Skeletal muscle tissue (tissue), 4 donors: ENCODE data around the gene BCL2A1. TPM values are rescaled to one million over a fixed set of nuclear protein-coding genes. Genes with fewer than 3 reads are reported as not detected.
"Not testable (repeated sequence)": the region's sequence is repeated elsewhere in the genome, so short reads cannot be mapped to it uniquely, and the experiment has no call there.

Experiments used
- H3K27ac ChIP-seq: one replicate; pipeline ENCODE4 v1.7.0; 2013; ENCODE audit warnings: mild to moderate bottlenecking, low read depth, low read length, inconsistent platforms
- H3K27me3 ChIP-seq, 3 donors: one replicate each; pipeline ENCODE4 v1.7.0; 2013; ENCODE audit warnings: low read length in 3 of 3; ENCODE audit not compliant: control insufficient read depth in 3 of 3, insufficient read depth in 3 of 3
- H3K36me3 ChIP-seq, 3 donors: one replicate each; pipeline ENCODE4 v1.7.0; 2013; ENCODE audit warnings: low read length in 3 of 3; ENCODE audit not compliant: control insufficient read depth in 3 of 3, insufficient read depth in 3 of 3
- H3K4me1 ChIP-seq, 3 donors: one replicate each; pipeline ENCODE4 v1.7.0; 2013; ENCODE audit warnings: low read length in 3 of 3, mild to moderate bottlenecking in 3 of 3; ENCODE audit not compliant: control insufficient read depth in 3 of 3, insufficient read depth in 3 of 3
- H3K4me3 ChIP-seq, 3 donors: one replicate each; pipeline ENCODE4 v1.7.0; 2013; ENCODE audit warnings: low read length in 3 of 3
- H3K9ac ChIP-seq, 3 donors: one replicate each; pipeline ENCODE4 v1.7.0; 2013; ENCODE audit warnings: low read length in 3 of 3, mild to moderate bottlenecking in 3 of 3, moderate library complexity in 2 of 3, low read depth in 1 of 3
- H3K9me3 ChIP-seq, 3 donors: one replicate each; pipeline ENCODE4 v1.7.0; 2013; ENCODE audit warnings: low read length in 3 of 3; ENCODE audit not compliant: control insufficient read depth in 3 of 3
- total RNA-seq: library from RNA; depleted of rRNA; stranded (reverse); fragments of >200 nt; gene quantifications from one replicate; pipeline ENCODE4 v1.2.3, GENCODE V29; 2014
- donor health status: Osteomylitis.

The BCL2A1 gene
- 1.0 TPM for total RNA-seq

- Histone ChIP-seq H3K36me3 (no peaks in the 10 kb centered on the region), H3K27ac (no peak within 1 kb of the TSS), H3K27me3 (no peaks in the 10 kb centered on the region), H3K9me3 (no peaks in the 10 kb centered on the region), H3K4me1 (no peaks in the 10 kb centered on the region), H3K4me3 (peak within 1 kb of the TSS in 1 of 3 donors; percentile 17), H3K9ac (no peak within 1 kb of the TSS)
Measured at GRCh38 chr15:79970624-79971434, at the start of gene BCL2A1. TSS of gene BCL2A1 (minus strand) at chr15:79971196. CDS start at chr15:79971119, 77 bp downstream.

DNA sequence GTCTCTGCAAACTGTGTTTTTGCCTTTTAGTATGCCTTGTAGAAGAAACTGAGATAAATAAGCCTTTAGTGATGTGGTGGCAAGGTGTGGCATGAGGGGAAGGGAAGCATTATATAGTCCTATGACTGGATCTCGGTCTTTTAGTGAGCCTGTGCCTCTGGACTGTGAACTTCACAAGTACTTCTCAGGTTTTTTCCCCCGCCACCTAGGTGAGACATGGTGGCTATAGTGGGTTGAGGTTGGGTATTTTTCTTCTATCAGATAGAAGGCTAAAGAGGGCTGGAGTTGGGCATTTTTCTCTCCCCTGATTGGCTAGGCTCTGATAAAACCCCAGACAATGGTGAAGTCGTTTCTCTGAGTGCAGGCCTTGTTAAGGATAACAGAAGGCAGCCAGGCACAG lies 49.7 kb upstream of the BCL2A1 start:
- Histone ChIP-seq H3K27ac (no peak overlapping the region), H3K36me3 (no peaks in the 10 kb centered on the region), H3K4me1 (no peaks in the 10 kb centered on the region), H3K27me3 (peaks cover 0 to 4% (median 0%) of the 10 kb centered on the region in 3 donors), H3K9me3 (no peaks in the 10 kb centered on the region), H3K4me3 (no peak overlapping the region), H3K9ac (no peak overlapping the region)

- H3K27me3 ChIP-seq, H3K9ac ChIP-seq, H3K9me3 ChIP-seq, H3K4me3 ChIP-seq, H3K27ac ChIP-seq, H3K4me1 ChIP-seq, H3K36me3 ChIP-seq: not testable (repeated sequence)
Measured at GRCh38 chr15:80020149-80020548, 49.2 kb upstream of the BCL2A1 start.

- Histone ChIP-seq H3K9ac (no peak overlapping the region), H3K27ac (no peak overlapping the region), H3K9me3 (no peaks in the 10 kb centered on the region), H3K4me1 (no peaks in the 10 kb centered on the region), H3K4me3 (no peak overlapping the region), H3K36me3 (no peaks in the 10 kb centered on the region), H3K27me3 (peaks cover 0 to 4% (median 0%) of the 10 kb centered on the region in 3 donors)
Measured at GRCh38 chr15:80019168-80019745, 48.3 kb upstream of the BCL2A1 start.

DNA sequence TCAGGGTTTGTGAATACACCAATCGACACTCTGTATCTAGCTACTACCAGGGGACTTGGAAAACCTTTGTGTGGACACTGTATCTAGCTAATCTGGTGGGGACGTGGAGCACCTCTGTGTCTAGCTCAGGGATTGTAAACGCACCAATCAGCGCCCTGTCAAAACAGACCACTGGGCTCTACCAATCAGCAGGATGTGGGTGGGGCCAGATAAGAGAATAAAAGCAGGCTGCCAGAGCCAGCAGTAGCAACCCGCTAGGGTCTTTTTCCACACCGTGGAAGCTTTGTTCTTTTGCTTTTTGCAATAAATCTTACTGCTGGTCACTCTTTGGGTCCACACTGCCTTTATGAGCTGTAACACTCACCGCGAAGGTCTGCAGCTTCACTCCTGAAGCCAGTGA lies 46.1 kb upstream of the BCL2A1 start:
- not testable (repeated sequence) for H3K9me3 ChIP-seq, H3K36me3 ChIP-seq, H3K4me1 ChIP-seq, H3K4me3 ChIP-seq, H3K27me3 ChIP-seq, H3K9ac ChIP-seq, H3K27ac ChIP-seq

- H3K4me3 ChIP-seq, H3K36me3 ChIP-seq, H3K9ac ChIP-seq, H3K27me3 ChIP-seq, H3K9me3 ChIP-seq, H3K4me1 ChIP-seq, H3K27ac ChIP-seq: not testable (repeated sequence)
Measured at GRCh38 chr15:80016506-80016905, 45.5 kb upstream of the BCL2A1 start.

DNA sequence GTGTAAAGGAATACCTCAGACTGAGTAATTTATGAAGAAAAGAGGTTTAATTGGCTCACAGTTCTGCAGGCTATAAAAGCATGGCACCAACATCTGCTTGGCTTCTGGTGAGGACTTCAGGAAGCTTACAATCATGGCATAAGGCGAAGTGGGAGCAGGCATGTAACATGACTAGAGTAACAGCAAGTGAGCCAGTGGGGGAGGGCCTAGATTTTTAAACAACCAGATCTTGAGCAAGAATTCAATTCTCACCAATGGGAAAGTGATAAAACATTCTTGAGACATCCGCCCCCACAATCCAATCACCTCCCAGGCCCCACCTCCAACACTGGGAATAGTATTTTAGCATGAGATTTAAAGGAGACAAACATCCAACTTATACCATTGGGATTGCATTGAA lies 44.2 kb upstream of the BCL2A1 start:
- H3K9ac ChIP-seq: no peak overlapping the region

GRCh38 chr15:80014186-80014585 lies 43.2 kb upstream of the BCL2A1 start:
- H3K36me3 ChIP-seq, H3K9me3 ChIP-seq, H3K27me3 ChIP-seq, H3K9ac ChIP-seq, H3K4me3 ChIP-seq, H3K4me1 ChIP-seq, H3K27ac ChIP-seq: not testable (repeated sequence)

More for the DNA sequence above, 44.2 kb upstream of the BCL2A1 start:
- H3K36me3 ChIP-seq: no peaks in the 10 kb centered on the region
- H3K9me3 ChIP-seq: no peaks in the 10 kb centered on the region
- no peaks in the 10 kb centered on the region for H3K4me1 ChIP-seq
- no peak overlapping the region for H3K4me3 ChIP-seq
- H3K27me3 ChIP-seq: no peaks in the 10 kb centered on the region
- H3K27ac ChIP-seq: no peak overlapping the region

DNA sequence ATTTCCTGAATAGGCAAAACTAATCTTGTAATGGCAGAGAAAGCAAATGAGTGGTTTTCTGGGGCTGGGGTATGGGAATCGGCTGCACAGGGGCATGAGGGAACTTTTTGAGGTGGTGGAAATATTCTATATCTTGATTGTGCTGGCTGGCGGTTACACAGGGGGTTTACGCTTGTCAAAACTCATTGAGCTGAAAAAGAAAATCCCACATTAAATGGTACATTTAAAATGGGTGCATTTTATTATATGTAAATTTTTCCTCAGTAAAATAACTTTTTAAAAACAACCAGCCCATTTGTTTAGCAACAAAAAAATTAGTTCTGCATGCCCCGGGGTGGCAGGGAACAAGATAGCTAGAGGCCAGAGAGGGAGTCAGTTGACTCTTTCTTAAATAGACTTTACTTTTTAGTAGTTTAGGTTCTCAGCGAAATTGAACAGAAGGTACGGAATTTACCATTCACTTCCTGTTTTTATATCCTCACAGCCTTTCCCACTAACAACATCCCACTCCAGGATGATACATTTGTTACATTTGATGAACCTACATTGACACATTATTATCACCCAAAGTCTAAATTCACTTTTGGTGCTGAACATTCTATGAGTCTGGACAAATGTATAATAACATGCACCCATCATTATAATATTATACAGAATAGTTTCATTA lies 41.2 kb upstream of the BCL2A1 start:
- no peaks in the 10 kb centered on the region for H3K4me1 ChIP-seq
- H3K9ac ChIP-seq: no peak overlapping the region
- H3K9me3 ChIP-seq: no peaks in the 10 kb centered on the region
- H3K4me3 ChIP-seq: no peak overlapping the region
- H3K27ac ChIP-seq: no peak overlapping the region
- H3K36me3 ChIP-seq: no peaks in the 10 kb centered on the region
- H3K27me3 ChIP-seq: no peaks in the 10 kb centered on the region

- no peak overlapping the region for H3K9ac ChIP-seq
- H3K4me1 ChIP-seq: no peaks in the 10 kb centered on the region
- H3K36me3 ChIP-seq: no peaks in the 10 kb centered on the region
- no peak overlapping the region for H3K27ac ChIP-seq
- H3K9me3 ChIP-seq: no peaks in the 10 kb centered on the region
- no peak overlapping the region for H3K4me3 ChIP-seq
- no peaks in the 10 kb centered on the region for H3K27me3 ChIP-seq
Measured at GRCh38 chr15:80011596-80011995, 40.6 kb upstream of the BCL2A1 start.
